Gastroesophageal sphincter (tissue), 4 donors: Measurements from ENCODE around the gene PCYT1A. TPM values are rescaled to one million over a fixed set of nuclear protein-coding genes. Genes with fewer than 3 reads are reported as not detected.

ENCODE experiments used
- ATAC-seq: fragments of 150-250 bp; one replicate; pipeline ENCODE4 v1.9.1; 2016; ENCODE audit warnings: mild to moderate bottlenecking, moderate library complexity
- H3K27ac ChIP-seq, 4 donors: fragments of 200-600 bp; sonication (generic) in 3 of 4; 1 replicate in 3 of 4; 2 replicates in 1 of 4; pipeline ENCODE4 v1.5.1; 2016 to 2019
- H3K27me3 ChIP-seq: fragments of 200-600 bp; sonication (generic); one replicate; pipeline ENCODE4 v1.5.1; 2019
- H3K36me3 ChIP-seq, 2 donors: fragments of 200-600 bp; sonication (generic); one replicate each; pipeline ENCODE4 v1.5.1; 2019; ENCODE audit warnings: control low read depth in 1 of 2
- H3K4me1 ChIP-seq, 3 donors: fragments of 200-600 bp; sonication (generic); 1 replicate in 2 of 3; 2 replicates in 1 of 3; pipeline ENCODE4 v1.5.1; 2016 to 2019; ENCODE audit warnings: control low read depth in 2 of 3
- H3K4me3 ChIP-seq, 2 donors: fragments of 200-600 bp; sonication (generic); one replicate each; pipeline ENCODE4 v1.5.1; 2019; ENCODE audit warnings: mild to moderate bottlenecking in 1 of 2, moderate library complexity in 1 of 2
- H3K9me3 ChIP-seq, 3 donors: fragments of 200-600 bp; sonication (generic); one replicate each; pipeline ENCODE4 v1.5.1; 2017 to 2019; ENCODE audit warnings: control low read depth in 2 of 3
- EP300 ChIP-seq: sonication (generic); formaldehyde crosslinking; IDR thresholded peaks from one replicate; pipeline ENCODE4 v1.6.1; 2017; ENCODE audit warnings: antibody characterized with exemption, mild to moderate bottlenecking
- POLR2A ChIP-seq, 2 donors: fragments of 450-650 bp; IDR thresholded peaks; one replicate each; pipeline ENCODE4 v1.6.1; 2017; ENCODE audit warnings: antibody characterized with exemption in 2 of 2, mild to moderate bottlenecking in 2 of 2, moderate library complexity in 1 of 2
- POLR2AphosphoS5 ChIP-seq: sonication (generic); formaldehyde crosslinking; IDR thresholded peaks from one replicate; pipeline ENCODE4 v1.6.1; 2017; ENCODE audit warnings: antibody characterized with exemption
- WGBS, 2 donors: methylation state at CpG; one replicate each; pipeline ENCODE4 v1.1.5; 2018; ENCODE audit warnings: low coverage in 1 of 2; 5-methylcytosine and 5-hydroxymethylcytosine counted together
- total RNA-seq, 4 donors: library from RNA; depleted of rRNA; stranded (reverse); fragments of >200 nt; gene quantifications; one replicate each; pipeline ENCODE4 v1.1.0, GENCODE V29; 2016
- TF ChIP-seq, protein P1 (sequence below), 4 experiments: fragments of 200-600 bp in 2 of 4; fragments of 450-650 bp in 2 of 4; sonication (generic) in 1 of 4; IDR thresholded peaks; one replicate each; pipeline ENCODE4 v1.5.1; 2017 to 2019; ENCODE audit warnings: antibody characterized with exemption in 4 of 4, mild to moderate bottlenecking in 2 of 4, moderate library complexity in 2 of 4

Gene PCYT1A
- total RNA-seq, 4 donors from 2014 or later, result 60.3 to 92.6 (median 81.0) TPM

DNA sequence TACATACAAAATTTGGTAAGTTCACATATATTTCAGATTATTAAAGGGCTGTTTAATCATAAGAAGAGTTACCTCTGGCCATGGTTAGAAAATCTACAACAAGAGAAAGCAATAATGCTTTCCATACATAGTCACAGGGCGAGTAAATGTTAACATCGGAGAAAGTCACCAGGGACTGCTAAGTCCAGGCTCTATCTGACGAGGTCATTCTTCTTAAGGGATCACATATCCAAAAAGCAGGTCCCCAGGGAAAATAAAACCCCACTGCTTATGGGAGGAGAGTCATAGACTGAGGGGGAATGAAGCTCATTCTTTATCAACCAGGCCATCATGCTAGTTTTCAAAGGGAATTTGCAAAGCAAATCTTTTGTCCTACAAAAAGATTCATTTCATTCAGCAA lies 3.1 kb downstream of the PCYT1A start:
- ATAC-seq, result no peak
- Histone ChIP-seq H3K4me3 (no peak overlapping the region), H3K27ac (no peak overlapping the region), H3K9me3 (no peaks in the 10 kb centered on the region), H3K4me1 (peaks cover 0 to 73% (median 28%) of the 10 kb centered on the region in 3 donors), H3K27me3 (no peaks in the 10 kb centered on the region), H3K36me3 (no peaks in the 10 kb centered on the region)
- 62 to 64% methylated on average over 3 of the region's 3 CpGs for WGBS, 2 donors
- TF ChIP-seq POLR2A (IDR thresholded peaks at IDR 0.05), result no peak
- TF ChIP-seq, protein P1, sequence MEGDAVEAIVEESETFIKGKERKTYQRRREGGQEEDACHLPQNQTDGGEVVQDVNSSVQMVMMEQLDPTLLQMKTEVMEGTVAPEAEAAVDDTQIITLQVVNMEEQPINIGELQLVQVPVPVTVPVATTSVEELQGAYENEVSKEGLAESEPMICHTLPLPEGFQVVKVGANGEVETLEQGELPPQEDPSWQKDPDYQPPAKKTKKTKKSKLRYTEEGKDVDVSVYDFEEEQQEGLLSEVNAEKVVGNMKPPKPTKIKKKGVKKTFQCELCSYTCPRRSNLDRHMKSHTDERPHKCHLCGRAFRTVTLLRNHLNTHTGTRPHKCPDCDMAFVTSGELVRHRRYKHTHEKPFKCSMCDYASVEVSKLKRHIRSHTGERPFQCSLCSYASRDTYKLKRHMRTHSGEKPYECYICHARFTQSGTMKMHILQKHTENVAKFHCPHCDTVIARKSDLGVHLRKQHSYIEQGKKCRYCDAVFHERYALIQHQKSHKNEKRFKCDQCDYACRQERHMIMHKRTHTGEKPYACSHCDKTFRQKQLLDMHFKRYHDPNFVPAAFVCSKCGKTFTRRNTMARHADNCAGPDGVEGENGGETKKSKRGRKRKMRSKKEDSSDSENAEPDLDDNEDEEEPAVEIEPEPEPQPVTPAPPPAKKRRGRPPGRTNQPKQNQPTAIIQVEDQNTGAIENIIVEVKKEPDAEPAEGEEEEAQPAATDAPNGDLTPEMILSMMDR (IDR thresholded peaks at IDR 0.05), result no peak
- no peak for TF ChIP-seq EP300
- no peak for TF ChIP-seq POLR2AphosphoS5

DNA sequence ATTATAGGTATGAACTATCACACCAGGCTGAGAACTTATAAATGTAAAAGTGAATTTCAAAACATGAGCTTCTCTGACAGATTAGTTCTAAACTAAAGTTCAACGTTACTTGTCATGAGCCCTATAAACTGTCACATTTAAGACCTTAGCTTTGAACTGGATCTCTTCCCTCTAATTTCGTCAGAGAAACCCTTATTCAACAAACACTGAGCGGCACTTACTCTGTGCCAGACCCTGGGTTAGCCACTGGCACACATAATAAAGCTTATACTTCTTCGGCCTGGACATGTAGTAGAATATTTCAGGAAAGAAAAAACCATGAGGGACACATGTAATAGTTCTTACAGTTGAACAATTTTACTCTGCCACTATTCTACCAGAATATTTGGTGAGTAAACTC lies 5.6 kb downstream of the PCYT1A start:
- no peak for TF ChIP-seq POLR2AphosphoS5
- TF ChIP-seq POLR2A (IDR thresholded peaks at IDR 0.05), result no peak
- TF ChIP-seq, protein P1 (IDR thresholded peaks at IDR 0.05), result no peak
- no peak for TF ChIP-seq EP300
- peaks cover 0 to 70% (median 25%) of the 10 kb centered on the region in 3 donors for H3K4me1 ChIP-seq
- H3K36me3 ChIP-seq, result no peaks in the 10 kb centered on the region
- H3K27me3 ChIP-seq, result no peaks in the 10 kb centered on the region
- H3K9me3 ChIP-seq, result no peaks in the 10 kb centered on the region
- H3K4me3 ChIP-seq, result no peak overlapping the region
- WGBS, 2 donors, result 71 to 77% methylated on average over 4 of the region's 4 CpGs
- H3K27ac ChIP-seq, result no peak overlapping the region
- ATAC-seq, result no peak

DNA sequence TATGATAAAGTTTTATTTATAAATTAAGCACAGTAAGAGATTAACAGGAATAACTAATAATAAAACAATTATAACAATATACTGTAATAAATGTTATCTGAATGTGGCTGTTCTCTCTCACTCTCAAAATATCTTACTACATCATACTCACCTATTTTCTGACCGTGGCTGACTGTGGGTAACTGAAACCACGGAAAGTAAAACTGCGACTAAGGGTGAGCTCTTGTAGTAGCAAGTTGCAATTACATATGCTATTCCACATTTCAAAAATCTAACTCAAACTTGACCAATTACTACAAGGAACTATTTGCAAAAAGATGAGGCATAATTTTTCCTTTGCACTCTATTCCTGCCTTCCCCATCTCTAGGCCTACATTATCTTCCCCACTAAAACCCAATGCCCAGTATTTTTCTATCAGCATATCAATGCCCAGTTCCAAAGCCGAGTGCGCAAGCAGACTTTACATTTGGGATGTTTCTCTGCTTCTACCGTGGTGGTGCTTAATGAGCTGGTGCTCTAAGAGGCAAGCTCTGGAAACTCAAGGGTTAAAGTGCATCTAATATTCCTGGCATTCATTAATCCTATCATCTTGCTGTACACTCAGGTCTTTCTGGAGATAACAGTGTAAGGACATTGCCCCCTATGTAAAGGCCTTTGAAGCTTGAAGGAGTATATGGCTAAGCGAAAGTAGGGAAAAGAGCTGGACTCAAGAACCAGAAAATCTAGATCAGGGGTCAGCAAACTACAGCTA lies 6.7 kb downstream of the PCYT1A start:
- ATAC-seq, result no peak
- Histone ChIP-seq H3K9me3 (no peaks in the 10 kb centered on the region), H3K27ac (no peak overlapping the region), H3K4me1 (peaks cover 0 to 59% (median 16%) of the 10 kb centered on the region in 3 donors), H3K36me3 (no peaks in the 10 kb centered on the region), H3K4me3 (no peak overlapping the region), H3K27me3 (no peaks in the 10 kb centered on the region)
- TF ChIP-seq POLR2A (IDR thresholded peaks at IDR 0.05) (no peak), POLR2AphosphoS5 (no peak), EP300 (no peak)
- TF ChIP-seq, protein P1 (IDR thresholded peaks at IDR 0.05), result no peak
- WGBS, 2 donors, result 73 to 85% methylated on average over 4 to 7 of the region's 7 CpGs

DNA sequence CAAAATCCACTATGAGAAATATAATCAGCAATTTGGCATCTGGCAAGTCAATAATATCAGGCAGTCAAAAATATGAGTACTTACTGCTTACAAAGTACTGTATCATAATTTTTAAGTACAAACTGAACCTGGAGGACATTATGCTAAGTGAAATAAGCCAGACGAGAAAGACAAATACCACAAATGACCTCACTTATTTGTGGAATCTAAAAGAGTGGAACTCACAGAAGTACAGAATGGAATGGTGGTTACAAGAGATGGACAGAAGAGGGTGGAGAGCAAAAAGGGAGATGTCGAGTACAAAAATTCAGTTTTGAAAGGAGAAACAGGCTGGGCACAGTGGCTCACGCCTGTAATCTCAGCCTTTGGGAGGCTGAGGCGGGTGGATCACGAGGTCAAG lies 12.4 kb downstream of the PCYT1A start:
- Histone ChIP-seq H3K27me3 (no peaks in the 10 kb centered on the region), H3K4me3 (no peak overlapping the region), H3K9me3 (no peaks in the 10 kb centered on the region), H3K36me3 (peaks cover 0 to 22% of the 10 kb centered on the region in 2 donors), H3K4me1 (peaks cover 0 to 11% (median 2%) of the 10 kb centered on the region in 3 donors), H3K27ac (no peak overlapping the region)
- WGBS, 2 donors, result 83 to 86% methylated on average over 1 to 5 of the region's 5 CpGs
- ATAC-seq, result no peak
- no peak for TF ChIP-seq POLR2A (IDR thresholded peaks at IDR 0.05)
- TF ChIP-seq, protein P1 (IDR thresholded peaks at IDR 0.05), result no peak
- TF ChIP-seq EP300, result no peak
- no peak for TF ChIP-seq POLR2AphosphoS5

DNA sequence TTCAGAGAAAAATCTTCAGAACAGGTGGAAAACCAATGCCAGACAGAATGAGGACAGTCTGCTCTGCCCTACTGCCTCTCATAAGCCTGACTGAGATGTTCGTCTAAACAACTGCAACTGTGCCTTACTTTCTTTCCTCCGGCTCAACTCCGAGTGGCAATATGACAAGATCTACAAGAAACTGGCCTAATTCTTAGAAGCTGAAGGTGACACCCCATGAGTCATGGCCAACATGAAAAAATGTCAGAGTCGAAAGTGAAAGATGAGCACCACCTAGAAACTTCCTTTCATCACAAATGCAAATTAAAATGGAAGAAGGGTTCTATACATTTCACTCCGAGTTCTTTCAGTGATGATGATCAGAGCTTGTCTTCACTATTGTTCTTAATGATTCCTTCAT lies 12.9 kb downstream of the PCYT1A start:
- no peak overlapping the region for H3K4me3 ChIP-seq
- no peaks in the 10 kb centered on the region for H3K9me3 ChIP-seq
- peaks cover 0 to 27% of the 10 kb centered on the region in 2 donors for H3K36me3 ChIP-seq
- H3K4me1 ChIP-seq, result peaks cover 0 to 7% (median 2%) of the 10 kb centered on the region in 3 donors
- no peak for TF ChIP-seq POLR2AphosphoS5
- TF ChIP-seq, protein P1 (IDR thresholded peaks at IDR 0.05), result no peak
- TF ChIP-seq POLR2A (IDR thresholded peaks at IDR 0.05), result no peak
- no peak for TF ChIP-seq EP300
- WGBS, 2 donors, result 80 to 96% methylated on average over 1 to 5 of the region's 5 CpGs
- no peaks in the 10 kb centered on the region for H3K27me3 ChIP-seq
- H3K27ac ChIP-seq, result no peak overlapping the region
- ATAC-seq, result no peak
